RWPE2 (cell line): ENCODE data around the gene MTRFR.
"Not testable (repeated sequence)": the region's sequence is repeated elsewhere in the genome, so short reads cannot be mapped to it uniquely, and the experiment has no call there.

Experiments
- ATAC-seq: fragments of 200-7000 bp; cut with Tn5 transposase; 3 replicates; pipeline ENCODE4 v1.9.1; 2021; ENCODE audit warnings: low read depth
- DNase-seq: peaks from one replicate; pipeline ENCODE4 v3.0.0-alpha.2; 2020; ENCODE audit warnings: low spot score
- H3K27ac ChIP-seq: fragments of 450-650 bp; 2 replicates; pipeline ENCODE4 v1.5.1; 2017; ENCODE audit warnings: mild to moderate bottlenecking; ENCODE audit not compliant: poor library complexity, severe bottlenecking
- H3K27me3 ChIP-seq: fragments of 250-450 bp; sonication (Bioruptor Pico); 2 replicates; pipeline ENCODE4 v1.5.1; 2021; ENCODE audit warnings: mild to moderate bottlenecking, moderate library complexity; ENCODE audit not compliant: insufficient read depth, poor library complexity, severe bottlenecking
- H3K36me3 ChIP-seq: fragments of 250-450 bp; sonication (Bioruptor Pico); 2 replicates; pipeline ENCODE4 v1.5.1; 2020; ENCODE audit warnings: low read depth, mild to moderate bottlenecking, moderate library complexity
- H3K4me1 ChIP-seq: fragments of 250-450 bp; sonication (Bioruptor Pico); 2 replicates; pipeline ENCODE4 v1.5.1; 2021; ENCODE audit warnings: mild to moderate bottlenecking, moderate library complexity; ENCODE audit not compliant: insufficient read depth, poor library complexity, severe bottlenecking
- H3K4me3 ChIP-seq: fragments of 250-450 bp; sonication (Bioruptor Pico); 2 replicates; pipeline ENCODE4 v1.5.1; 2021; ENCODE audit warnings: mild to moderate bottlenecking, moderate library complexity; ENCODE audit not compliant: severe bottlenecking
- H3K9me3 ChIP-seq: fragments of 250-450 bp; sonication (Bioruptor Pico); 2 replicates; pipeline ENCODE4 v1.5.1; 2021; ENCODE audit warnings: mild to moderate bottlenecking, moderate library complexity; ENCODE audit not compliant: severe bottlenecking
- CTCF ChIP-seq: fragments of 450-650 bp; IDR thresholded peaks from one replicate; pipeline ENCODE4 v1.5.1; 2017; ENCODE audit warnings: mild to moderate bottlenecking, moderate library complexity; ENCODE audit not compliant: poor library complexity, severe bottlenecking

MTRFR gene

GRCh38 chr12:123232807-123233504 lies at the start of gene MTRFR, which contains the start of gene MPHOSPH9:
Gene MTRFR (plus strand): TSS chr12:123233436. CDS start chr12:123253675, 20,239 bp downstream.
Gene MPHOSPH9 (minus strand): TSS chr12:123233141. CDS start chr12:123230364, 2,777 bp downstream.
- DNase-seq: peak; percentile 98
- Histone ChIP-seq H3K4me1 (peaks cover 21% of the 10 kb centered on the region), H3K4me3 (peak within 1 kb of the TSS; percentile 56), H3K27ac (peak within 1 kb of the TSS; percentile 44), H3K9me3 (no peaks in the 10 kb centered on the region), H3K27me3 (no peaks in the 10 kb centered on the region), H3K36me3 (peaks cover 30% of the 10 kb centered on the region)
- ATAC-seq: peak; percentile 92
- no peak for TF ChIP-seq CTCF

- TF ChIP-seq CTCF: no peak
- DNase-seq: no peak
- no peak overlapping the region for H3K4me3 ChIP-seq
- peaks cover 53% of the 10 kb centered on the region for H3K36me3 ChIP-seq
- no peak overlapping the region for H3K27ac ChIP-seq
- ATAC-seq: no peak
- H3K4me1 ChIP-seq: no peaks in the 10 kb centered on the region
- H3K27me3 ChIP-seq: no peaks in the 10 kb centered on the region
- H3K9me3 ChIP-seq: no peaks in the 10 kb centered on the region
These were observed 45.6 kb upstream of the MTRFR start for GRCh38 chr12:123187637-123188036.

- Histone ChIP-seq H3K9me3 (no peaks in the 10 kb centered on the region), H3K4me3 (no peak overlapping the region), H3K4me1 (no peaks in the 10 kb centered on the region), H3K36me3 (peaks cover 51% of the 10 kb centered on the region), H3K27ac (no peak overlapping the region), H3K27me3 (no peaks in the 10 kb centered on the region)
- DNase-seq (no peak), ATAC-seq (no peak)
- TF ChIP-seq CTCF: no peak
These were observed 33.3 kb upstream of the MTRFR start for GRCh38 chr12:123199936-123200335.

- peaks cover 53% of the 10 kb centered on the region for H3K36me3 ChIP-seq
- ATAC-seq (no peak), DNase-seq (no peak)
- no peak overlapping the region for H3K4me3 ChIP-seq
- H3K4me1 ChIP-seq: no peaks in the 10 kb centered on the region
- TF ChIP-seq CTCF: no peak
- H3K27me3 ChIP-seq: no peaks in the 10 kb centered on the region
- no peak overlapping the region for H3K27ac ChIP-seq
- no peaks in the 10 kb centered on the region for H3K9me3 ChIP-seq
These were observed 32.8 kb upstream of the MTRFR start for GRCh38 chr12:123200414-123200813.

- peaks cover 61% of the 10 kb centered on the region for H3K36me3 ChIP-seq
- ATAC-seq: not testable (repeated sequence)
These were observed 26.4 kb upstream of the MTRFR start for GRCh38 chr12:123206794-123207193.

GRCh38 chr12:123207815-123208214 lies 25.4 kb upstream of the MTRFR start:
- not testable (repeated sequence) for H3K27me3 ChIP-seq, H3K4me1 ChIP-seq, H3K9me3 ChIP-seq, H3K4me3 ChIP-seq, DNase-seq, ATAC-seq, H3K27ac ChIP-seq
- H3K36me3 ChIP-seq: peaks cover 50% of the 10 kb centered on the region

More at GRCh38 chr12:123206794-123207193, 26.4 kb upstream of the MTRFR start:
- not testable (repeated sequence) for H3K9me3 ChIP-seq, H3K27ac ChIP-seq, H3K4me3 ChIP-seq, H3K27me3 ChIP-seq, DNase-seq, H3K4me1 ChIP-seq
